ENCODE measurements around the gene TLNRD1. TPM values are rescaled to one million over a fixed set of nuclear protein-coding genes. Genes with fewer than 3 reads are reported as not detected.

The TLNRD1 gene
- total and polyA plus RNA-seq, 3 experiments from 2014 or later, result 6.3 to 38.6 (median 35.9) TPM

GRCh38 chr15:81003097-81003350, 2.3 kb downstream of the TLNRD1 start:
- H3K27me3 Mint-ChIP-seq, result no peaks in the 10 kb centered on the region
- CTCF ChIA-PET, result interaction anchor here (1.5 kb wide), 1 partner anchor 263 kb away, joined by 5 read pairs; no protein-coding TSS in a partner anchor
- peaks cover 49 to 70% (median 62%) of the 10 kb centered on the region in 3 donors for H3K4me1 Mint-ChIP-seq
- H3K9me3 ChIP-seq (ENCODE audit: low read length), result no peaks in the 10 kb centered on the region
- H3K4me3 ChIP-seq (ENCODE audit: low read length), result no peak overlapping the region
- POLR2A ChIA-PET, result no interaction called here
- no peak overlapping the region for H3K27ac ChIP-seq (ENCODE audit: low read depth, low read length)
- H3K36me3 ChIP-seq (ENCODE audit: insufficient read depth, low read length), result peaks cover 11% of the 10 kb centered on the region
- no peak for DNase-seq
- H3K4me3 Mint-ChIP-seq, result peak overlapping the region in 6 of 7 donors; percentile 53 to 82 (median 74)
- H3K27me3 ChIP-seq (ENCODE audit: insufficient read depth, low read length, poor library complexity, severe bottlenecking), result no peaks in the 10 kb centered on the region
- H3K9me3 Mint-ChIP-seq, result no peaks in the 10 kb centered on the region
- peaks cover 4 to 32% (median 4%) of the 10 kb centered on the region in 3 donors for H3K36me3 Mint-ChIP-seq
- H3K27ac Mint-ChIP-seq, result peak overlapping the region in 2 of 8 donors; percentile 81 to 88
- peaks cover 43% of the 10 kb centered on the region for H3K4me1 ChIP-seq (ENCODE audit: insufficient read depth, low read length)

- Histone ChIP-seq H3K36me3 (ENCODE audit: insufficient read depth, low read length) (peaks cover 11% of the 10 kb centered on the region), H3K27ac (ENCODE audit: low read depth, low read length) (no peak overlapping the region), H3K9me3 (ENCODE audit: low read length) (no peaks in the 10 kb centered on the region), H3K27me3 (ENCODE audit: insufficient read depth, low read length, poor library complexity, severe bottlenecking) (no peaks in the 10 kb centered on the region), H3K4me1 (ENCODE audit: insufficient read depth, low read length) (peaks cover 24% of the 10 kb centered on the region), H3K4me3 (ENCODE audit: low read length) (no peak overlapping the region)
- ChIA-PET POLR2A (interaction anchor here (0.7 kb wide), 1 partner anchor 102 kb away, joined by 6 read pairs; no protein-coding TSS in a partner anchor), CTCF (no interaction called here)
- Mint-ChIP-seq H3K27me3 (no peaks in the 10 kb centered on the region), H3K9me3 (no peaks in the 10 kb centered on the region), H3K4me3 (peak overlapping the region in 1 of 7 donors; percentile 72), H3K27ac (peak overlapping the region in 3 of 8 donors; percentile 6 to 41 (median 38)), H3K36me3 (peaks cover 4 to 28% (median 6%) of the 10 kb centered on the region in 3 donors), H3K4me1 (peaks cover 49 to 69% (median 67%) of the 10 kb centered on the region in 3 donors)
- DNase-seq, result no peak
Measured at GRCh38 chr15:81006124-81006523, 5.4 kb downstream of the TLNRD1 start.

- H3K27ac Mint-ChIP-seq, result peak overlapping the region in 5 of 8 donors; percentile 5 to 72 (median 51)
Measured at GRCh38 chr15:81007428-81008064, 6.8 kb downstream of the TLNRD1 start.

GRCh38 chr15:81008312-81008711, 7.6 kb downstream of the TLNRD1 start:
- Mint-ChIP-seq H3K27me3 (no peaks in the 10 kb centered on the region), H3K36me3 (peaks cover 4 to 22% (median 6%) of the 10 kb centered on the region in 3 donors), H3K9me3 (no peaks in the 10 kb centered on the region), H3K27ac (peak overlapping the region in 5 of 8 donors; percentile 27 to 56 (median 40)), H3K4me1 (peaks cover 52 to 71% (median 69%) of the 10 kb centered on the region in 3 donors), H3K4me3 (no peak overlapping the region)
- no peak for DNase-seq
- H3K4me3 ChIP-seq (ENCODE audit: low read length), result no peak overlapping the region
- H3K36me3 ChIP-seq (ENCODE audit: insufficient read depth, low read length), result peaks cover 9% of the 10 kb centered on the region
- H3K27me3 ChIP-seq (ENCODE audit: insufficient read depth, low read length, poor library complexity, severe bottlenecking), result no peaks in the 10 kb centered on the region
- ChIA-PET CTCF (no interaction called here), POLR2A (no interaction called here)
- H3K4me1 ChIP-seq (ENCODE audit: insufficient read depth, low read length), result peaks cover 12% of the 10 kb centered on the region
- H3K9me3 ChIP-seq (ENCODE audit: low read length), result no peaks in the 10 kb centered on the region
- H3K27ac ChIP-seq (ENCODE audit: low read depth, low read length), result no peak overlapping the region

More at GRCh38 chr15:81007428-81008064, 6.8 kb downstream of the TLNRD1 start:
- Mint-ChIP-seq H3K4me1 (peaks cover 54 to 75% (median 72%) of the 10 kb centered on the region in 3 donors), H3K27me3 (no peaks in the 10 kb centered on the region), H3K9me3 (no peaks in the 10 kb centered on the region), H3K36me3 (peaks cover 4 to 25% (median 6%) of the 10 kb centered on the region in 3 donors), H3K4me3 (peak overlapping the region in 1 of 7 donors; percentile 42)
- peaks cover 11% of the 10 kb centered on the region for H3K36me3 ChIP-seq (ENCODE audit: insufficient read depth, low read length)
- H3K27me3 ChIP-seq (ENCODE audit: insufficient read depth, low read length, poor library complexity, severe bottlenecking), result no peaks in the 10 kb centered on the region
- H3K4me1 ChIP-seq (ENCODE audit: insufficient read depth, low read length), result peaks cover 20% of the 10 kb centered on the region
- CTCF ChIA-PET, result no interaction called here
- no peak overlapping the region for H3K27ac ChIP-seq (ENCODE audit: low read depth, low read length)
- H3K4me3 ChIP-seq (ENCODE audit: low read length), result no peak overlapping the region
- POLR2A ChIA-PET, result no interaction called here
- DNase-seq, result no peak
- H3K9me3 ChIP-seq (ENCODE audit: low read length), result no peaks in the 10 kb centered on the region

GRCh38 chr15:81010086-81010485, 9.4 kb downstream of the TLNRD1 start:
- no peak for DNase-seq
- no peaks in the 10 kb centered on the region for H3K27me3 Mint-ChIP-seq
- H3K4me1 Mint-ChIP-seq, result peaks cover 38 to 60% (median 55%) of the 10 kb centered on the region in 3 donors
- peak overlapping the region in 5 of 8 donors; percentile 23 to 61 (median 27) for H3K27ac Mint-ChIP-seq
- H3K36me3 Mint-ChIP-seq, result peaks cover 0 to 9% (median 7%) of the 10 kb centered on the region in 3 donors
- no peaks in the 10 kb centered on the region for H3K9me3 Mint-ChIP-seq
- no peak overlapping the region for H3K27ac ChIP-seq (ENCODE audit: low read depth, low read length)
- ChIA-PET CTCF (no interaction called here), POLR2A (no interaction called here)
- H3K4me3 Mint-ChIP-seq, result no peak overlapping the region
- no peaks in the 10 kb centered on the region for H3K9me3 ChIP-seq (ENCODE audit: low read length)
- no peaks in the 10 kb centered on the region for H3K4me1 ChIP-seq (ENCODE audit: insufficient read depth, low read length)
- no peaks in the 10 kb centered on the region for H3K36me3 ChIP-seq (ENCODE audit: insufficient read depth, low read length)
- no peaks in the 10 kb centered on the region for H3K27me3 ChIP-seq (ENCODE audit: insufficient read depth, low read length, poor library complexity, severe bottlenecking)
- H3K4me3 ChIP-seq (ENCODE audit: low read length), result no peak overlapping the region

- Mint-ChIP-seq H3K27me3 (no peaks in the 10 kb centered on the region), H3K36me3 (peaks cover 0 to 7% (median 4%) of the 10 kb centered on the region in 3 donors), H3K4me3 (no peak overlapping the region), H3K4me1 (peaks cover 30 to 52% (median 41%) of the 10 kb centered on the region in 3 donors), H3K27ac (peak overlapping the region in 2 of 8 donors; percentile 13 to 57), H3K9me3 (no peaks in the 10 kb centered on the region)
- H3K36me3 ChIP-seq (ENCODE audit: insufficient read depth, low read length), result no peaks in the 10 kb centered on the region
- no peak for DNase-seq
- POLR2A ChIA-PET, result no interaction called here
- no peaks in the 10 kb centered on the region for H3K9me3 ChIP-seq (ENCODE audit: low read length)
- no peak overlapping the region for H3K27ac ChIP-seq (ENCODE audit: low read depth, low read length)
- no peaks in the 10 kb centered on the region for H3K4me1 ChIP-seq (ENCODE audit: insufficient read depth, low read length)
- no peaks in the 10 kb centered on the region for H3K27me3 ChIP-seq (ENCODE audit: insufficient read depth, low read length, poor library complexity, severe bottlenecking)
- no peak overlapping the region for H3K4me3 ChIP-seq (ENCODE audit: low read length)
- CTCF ChIA-PET, result interaction anchor here (1.6 kb wide), 1 partner anchor 25 kb away, joined by 3 read pairs; no protein-coding TSS in a partner anchor
Measured at GRCh38 chr15:81011593-81011992, 10.9 kb downstream of the TLNRD1 start.

- Histone ChIP-seq H3K27ac (ENCODE audit: low read depth, low read length) (no peak overlapping the region), H3K4me3 (ENCODE audit: low read length) (no peak overlapping the region), H3K9me3 (ENCODE audit: low read length) (no peaks in the 10 kb centered on the region), H3K36me3 (ENCODE audit: insufficient read depth, low read length) (no peaks in the 10 kb centered on the region), H3K4me1 (ENCODE audit: insufficient read depth, low read length) (no peaks in the 10 kb centered on the region), H3K27me3 (ENCODE audit: insufficient read depth, low read length, poor library complexity, severe bottlenecking) (no peaks in the 10 kb centered on the region)
- ChIA-PET CTCF (interaction anchor here (1.6 kb wide), 1 partner anchor 24 kb away, joined by 3 read pairs; no protein-coding TSS in a partner anchor), POLR2A (no interaction called here)
- H3K4me1 Mint-ChIP-seq, result peaks cover 25 to 43% (median 32%) of the 10 kb centered on the region in 3 donors
- H3K4me3 Mint-ChIP-seq, result no peak overlapping the region
- no peaks in the 10 kb centered on the region for H3K27me3 Mint-ChIP-seq
- H3K9me3 Mint-ChIP-seq, result no peaks in the 10 kb centered on the region
- DNase-seq, result no peak
- H3K36me3 Mint-ChIP-seq, result peaks cover 0 to 8% (median 4%) of the 10 kb centered on the region in 3 donors
- no peak overlapping the region for H3K27ac Mint-ChIP-seq
Measured at GRCh38 chr15:81012588-81012987, 11.9 kb downstream of the TLNRD1 start.

GRCh38 chr15:81013396-81013929, 12.7 kb downstream of the TLNRD1 start:
- Histone ChIP-seq H3K27ac (ENCODE audit: low read depth, low read length) (no peak overlapping the region), H3K9me3 (ENCODE audit: low read length) (no peaks in the 10 kb centered on the region), H3K36me3 (ENCODE audit: insufficient read depth, low read length) (no peaks in the 10 kb centered on the region), H3K4me3 (ENCODE audit: low read length) (no peak overlapping the region), H3K4me1 (ENCODE audit: insufficient read depth, low read length) (no peaks in the 10 kb centered on the region), H3K27me3 (ENCODE audit: insufficient read depth, low read length, poor library complexity, severe bottlenecking) (no peaks in the 10 kb centered on the region)
- H3K4me3 Mint-ChIP-seq, result no peak overlapping the region
- peaks cover 0 to 8% (median 4%) of the 10 kb centered on the region in 3 donors for H3K36me3 Mint-ChIP-seq
- CTCF ChIA-PET, result interaction anchor here (1.6 kb wide), 1 partner anchor 23 kb away, joined by 3 read pairs; no protein-coding TSS in a partner anchor
- H3K9me3 Mint-ChIP-seq, result no peaks in the 10 kb centered on the region
- POLR2A ChIA-PET, result interaction anchor here (0.6 kb wide), 1 partner anchor 39 kb away, joined by 3 read pairs; no protein-coding TSS in a partner anchor
- no peak for DNase-seq
- H3K27me3 Mint-ChIP-seq, result no peaks in the 10 kb centered on the region
- peak overlapping the region in 2 of 8 donors; percentile 14 to 23 for H3K27ac Mint-ChIP-seq
- peaks cover 21 to 34% (median 24%) of the 10 kb centered on the region in 3 donors for H3K4me1 Mint-ChIP-seq
